DMS114 treated with DMSO at 0.1 percent for 48 hours (cell line): ENCODE results near the gene EGR4.

ENCODE experiments used
- DNase-seq: peaks from one replicate; lab custom pipeline; 2025; ENCODE audit not compliant: unreplicated experiment; lab: John Stamatoyannopoulos, UW

Gene EGR4

GRCh38 chr2:73293534-73294171 lies at the start of gene EGR4:
Gene EGR4 (minus strand): TSS chr2:73293548. CDS start chr2:73293317, 231 bp downstream.
- DNase-seq = peak; percentile 87

- DNase-seq = no peak
These were observed 47.7 kb upstream of the EGR4 start for GRCh38 chr2:73341039-73341438.

GRCh38 chr2:73339201-73339600 lies 45.9 kb upstream of the EGR4 start:
- DNase-seq = no peak

- no peak for DNase-seq
These were observed 44.5 kb upstream of the EGR4 start for GRCh38 chr2:73337828-73338227.

GRCh38 chr2:73334620-73335019 lies 41.3 kb upstream of the EGR4 start:
- no peak for DNase-seq

GRCh38 chr2:73334045-73334444 lies 40.7 kb upstream of the EGR4 start:
- DNase-seq = no peak

- DNase-seq = no peak
These were observed 40.2 kb upstream of the EGR4 start for GRCh38 chr2:73333564-73333963.

GRCh38 chr2:73324126-73324725 lies 30.9 kb upstream of the EGR4 start:
- DNase-seq = no peak

- DNase-seq = no peak
These were observed 30.2 kb upstream of the EGR4 start for GRCh38 chr2:73323551-73323950.

GRCh38 chr2:73314441-73314840 lies 21.1 kb upstream of the EGR4 start:
- no peak for DNase-seq

- DNase-seq = no peak
These were observed 14.4 kb upstream of the EGR4 start for GRCh38 chr2:73307720-73308119.

GRCh38 chr2:73301636-73302035 lies 8.3 kb upstream of the EGR4 start:
- no peak for DNase-seq

- DNase-seq = no peak
These were observed 7.6 kb upstream of the EGR4 start for GRCh38 chr2:73300926-73301325.

- DNase-seq = no peak
These were observed 4.2 kb upstream of the EGR4 start for GRCh38 chr2:73297586-73297985.

- no peak for DNase-seq
These were observed 3.8 kb upstream of the EGR4 start for GRCh38 chr2:73297151-73297559.

- DNase-seq = no peak
These were observed 2.5 kb upstream of the EGR4 start for GRCh38 chr2:73295751-73296400.

GRCh38 chr2:73294239-73294638 lies 891 bp upstream of the EGR4 start:
- no peak for DNase-seq

GRCh38 chr2:73292906-73293533 lies 328 bp downstream of the EGR4 start:
- no peak for DNase-seq

- no peak for DNase-seq
These were observed 937 bp downstream of the EGR4 start for GRCh38 chr2:73292316-73292905.

- DNase-seq = peak; percentile 47
These were observed 1.7 kb downstream of the EGR4 start for GRCh38 chr2:73291461-73292315.

- DNase-seq = peak; percentile 20
These were observed 2.3 kb downstream of the EGR4 start for GRCh38 chr2:73291093-73291460.
